ENCODE results near the gene TLN1. TPM values are rescaled to one million over a fixed set of nuclear protein-coding genes. Genes with fewer than 3 reads are reported as not detected.

Gene TLN1
- total RNA-seq, 1 donor from 2014 or later, result 164 TPM

DNA sequence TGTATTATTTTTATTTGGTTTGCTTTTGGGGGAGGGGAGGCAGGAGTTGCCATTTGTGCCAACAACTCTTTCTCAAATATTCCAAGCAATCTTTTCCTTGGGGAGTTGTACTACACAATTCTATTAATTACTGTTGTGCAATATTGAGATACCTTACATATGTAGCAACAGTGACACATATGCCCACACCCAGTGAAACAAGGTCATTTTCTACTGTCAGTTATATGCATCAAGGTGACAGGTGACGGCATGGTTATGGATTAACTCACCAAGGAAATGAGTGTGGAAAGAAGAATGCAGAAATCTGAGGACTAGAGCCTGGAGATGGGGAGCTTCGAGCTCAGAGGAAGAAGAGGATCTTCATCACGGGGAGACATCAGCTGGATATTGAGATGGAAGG is 39.9 kb upstream of the TLN1 start:
- H3K36me3 Mint-ChIP-seq, result no peaks in the 10 kb centered on the region
- no peak overlapping the region for H3K27ac Mint-ChIP-seq
- H3K27me3 Mint-ChIP-seq, result no peaks in the 10 kb centered on the region
- H3K4me3 Mint-ChIP-seq, result no peak overlapping the region
- DNase-seq (ENCODE audit: extremely low spot score, unreplicated experiment), result no peak
- peaks cover 10% of the 10 kb centered on the region for H3K4me1 Mint-ChIP-seq (ENCODE audit: unreplicated experiment)
- no peaks in the 10 kb centered on the region for H3K9me3 Mint-ChIP-seq
- TF ChIP-seq, protein P1, sequence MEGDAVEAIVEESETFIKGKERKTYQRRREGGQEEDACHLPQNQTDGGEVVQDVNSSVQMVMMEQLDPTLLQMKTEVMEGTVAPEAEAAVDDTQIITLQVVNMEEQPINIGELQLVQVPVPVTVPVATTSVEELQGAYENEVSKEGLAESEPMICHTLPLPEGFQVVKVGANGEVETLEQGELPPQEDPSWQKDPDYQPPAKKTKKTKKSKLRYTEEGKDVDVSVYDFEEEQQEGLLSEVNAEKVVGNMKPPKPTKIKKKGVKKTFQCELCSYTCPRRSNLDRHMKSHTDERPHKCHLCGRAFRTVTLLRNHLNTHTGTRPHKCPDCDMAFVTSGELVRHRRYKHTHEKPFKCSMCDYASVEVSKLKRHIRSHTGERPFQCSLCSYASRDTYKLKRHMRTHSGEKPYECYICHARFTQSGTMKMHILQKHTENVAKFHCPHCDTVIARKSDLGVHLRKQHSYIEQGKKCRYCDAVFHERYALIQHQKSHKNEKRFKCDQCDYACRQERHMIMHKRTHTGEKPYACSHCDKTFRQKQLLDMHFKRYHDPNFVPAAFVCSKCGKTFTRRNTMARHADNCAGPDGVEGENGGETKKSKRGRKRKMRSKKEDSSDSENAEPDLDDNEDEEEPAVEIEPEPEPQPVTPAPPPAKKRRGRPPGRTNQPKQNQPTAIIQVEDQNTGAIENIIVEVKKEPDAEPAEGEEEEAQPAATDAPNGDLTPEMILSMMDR (conservative IDR thresholded peaks at IDR 0.05), result no peak

DNA sequence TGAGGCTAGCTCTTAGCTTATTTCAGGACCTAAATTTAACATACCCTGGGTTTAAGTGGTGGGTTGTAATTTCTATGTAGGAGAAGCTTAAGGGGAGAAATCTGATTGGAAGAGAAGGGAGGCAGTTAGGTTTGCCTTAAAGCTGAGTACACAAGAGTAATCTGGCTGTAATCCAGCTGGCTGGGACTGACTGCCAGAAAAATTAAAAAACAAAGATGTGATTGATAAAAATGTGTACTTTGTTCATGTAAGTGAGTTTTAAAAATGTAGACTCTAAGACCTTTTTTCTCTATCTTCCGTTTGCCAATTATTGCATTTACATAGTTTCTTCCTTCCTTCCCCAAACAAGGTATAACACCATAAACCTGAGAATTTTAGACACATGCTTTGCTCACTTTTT is 39.5 kb upstream of the TLN1 start:
- H3K9me3 Mint-ChIP-seq, result no peaks in the 10 kb centered on the region
- TF ChIP-seq, protein P1 (conservative IDR thresholded peaks at IDR 0.05), result no peak
- H3K4me1 Mint-ChIP-seq (ENCODE audit: unreplicated experiment), result peaks cover 10% of the 10 kb centered on the region
- H3K27ac Mint-ChIP-seq, result no peak overlapping the region
- H3K27me3 Mint-ChIP-seq, result no peaks in the 10 kb centered on the region
- H3K4me3 Mint-ChIP-seq, result no peak overlapping the region
- no peak for DNase-seq (ENCODE audit: extremely low spot score, unreplicated experiment)
- no peaks in the 10 kb centered on the region for H3K36me3 Mint-ChIP-seq

DNA sequence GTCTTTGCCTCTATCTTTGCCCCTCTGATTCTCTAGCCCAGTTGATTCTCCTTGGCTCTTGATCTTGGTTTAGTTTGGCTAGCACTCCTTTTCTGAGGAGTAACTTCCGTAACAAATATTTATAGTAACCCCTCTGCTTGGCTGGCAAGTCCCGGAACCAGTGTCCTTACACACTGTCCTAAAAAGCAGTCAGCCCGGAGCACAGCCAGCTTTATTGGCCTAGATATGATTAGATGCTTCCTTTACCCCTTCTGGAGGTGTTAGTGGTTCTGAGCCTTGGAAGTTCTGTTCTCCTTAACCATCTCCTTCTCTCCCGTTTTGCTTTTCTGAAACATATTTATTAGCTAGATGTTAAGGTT is 39.1 kb upstream of the TLN1 start:
- Mint-ChIP-seq H3K4me3 (no peak overlapping the region), H3K4me1 (ENCODE audit: unreplicated experiment) (peaks cover 10% of the 10 kb centered on the region), H3K27me3 (no peaks in the 10 kb centered on the region), H3K36me3 (no peaks in the 10 kb centered on the region), H3K9me3 (no peaks in the 10 kb centered on the region), H3K27ac (no peak overlapping the region)
- no peak for DNase-seq (ENCODE audit: extremely low spot score, unreplicated experiment)
- TF ChIP-seq, protein P1 (conservative IDR thresholded peaks at IDR 0.05), result no peak

DNA sequence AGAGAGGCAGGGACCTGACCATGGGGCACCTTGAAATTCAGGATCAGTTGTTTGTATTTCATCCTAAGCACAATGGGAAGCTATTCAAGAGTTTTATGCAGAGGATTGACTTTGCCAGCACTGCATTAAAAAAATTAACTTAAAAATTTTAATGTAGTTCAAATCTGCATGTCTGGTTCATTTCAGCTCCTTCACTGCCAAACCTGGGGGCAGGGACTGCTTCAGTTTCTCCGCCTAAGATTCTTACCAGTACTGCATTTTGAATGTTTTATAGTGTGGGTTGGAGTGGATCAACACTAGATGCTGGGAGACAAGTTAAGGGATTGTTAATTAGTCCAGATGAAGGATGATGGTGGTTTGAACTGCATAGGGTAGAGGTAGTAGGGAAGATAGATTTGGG is 37.8 kb upstream of the TLN1 start:
- no peaks in the 10 kb centered on the region for H3K27me3 Mint-ChIP-seq
- no peak overlapping the region for H3K4me3 Mint-ChIP-seq
- no peak overlapping the region for H3K27ac Mint-ChIP-seq
- no peaks in the 10 kb centered on the region for H3K4me1 Mint-ChIP-seq (ENCODE audit: unreplicated experiment)
- no peak for DNase-seq (ENCODE audit: extremely low spot score, unreplicated experiment)
- H3K36me3 Mint-ChIP-seq, result no peaks in the 10 kb centered on the region
- H3K9me3 Mint-ChIP-seq, result no peaks in the 10 kb centered on the region
- TF ChIP-seq, protein P1 (conservative IDR thresholded peaks at IDR 0.05), result no peak

DNA sequence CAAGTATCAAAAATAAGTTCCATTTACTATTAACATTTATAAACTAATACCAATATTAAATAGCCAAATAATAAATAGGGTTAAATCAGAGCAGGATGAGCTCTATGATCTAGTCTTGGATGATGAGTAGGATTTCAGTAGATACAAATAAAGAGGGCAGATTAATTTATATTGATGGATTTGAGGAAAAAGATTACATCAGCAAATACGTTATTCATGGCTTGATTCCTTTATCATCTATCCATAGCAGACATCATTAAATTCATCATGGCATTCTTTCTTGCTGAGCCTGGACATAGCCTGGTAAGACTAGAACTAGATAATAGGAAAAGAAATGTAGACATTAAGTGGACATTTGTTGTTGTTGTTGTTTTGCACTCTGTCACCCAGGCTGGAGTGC is 35.5 kb upstream of the TLN1 start:
- H3K4me1 Mint-ChIP-seq (ENCODE audit: unreplicated experiment), result no peaks in the 10 kb centered on the region
- H3K27ac Mint-ChIP-seq, result no peak overlapping the region
- TF ChIP-seq, protein P1 (conservative IDR thresholded peaks at IDR 0.05), result no peak
- no peak overlapping the region for H3K4me3 Mint-ChIP-seq
- DNase-seq (ENCODE audit: extremely low spot score, unreplicated experiment), result no peak
- H3K36me3 Mint-ChIP-seq, result no peaks in the 10 kb centered on the region
- no peaks in the 10 kb centered on the region for H3K27me3 Mint-ChIP-seq
- H3K9me3 Mint-ChIP-seq, result no peaks in the 10 kb centered on the region

DNA sequence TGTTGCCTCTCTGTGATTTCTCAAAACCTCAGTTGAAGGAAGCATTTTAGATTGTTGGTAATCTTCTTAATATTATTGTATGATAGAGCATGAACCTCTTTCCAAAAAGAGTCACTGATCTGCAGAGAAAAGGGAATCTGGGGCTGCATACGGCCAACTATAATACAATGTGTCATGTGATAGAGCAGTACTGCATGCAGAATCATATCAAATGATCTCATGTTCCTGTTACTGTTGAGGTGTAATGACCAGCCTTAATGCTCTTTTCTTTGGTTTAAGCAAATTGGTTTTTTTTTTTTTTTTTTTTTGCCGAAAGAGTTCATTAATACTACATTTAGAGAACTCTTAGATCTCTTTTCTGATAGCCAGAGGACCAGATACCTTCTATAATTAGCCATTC is 35.0 kb upstream of the TLN1 start:
- H3K4me1 Mint-ChIP-seq (ENCODE audit: unreplicated experiment), result no peaks in the 10 kb centered on the region
- H3K9me3 Mint-ChIP-seq, result no peaks in the 10 kb centered on the region
- H3K36me3 Mint-ChIP-seq, result no peaks in the 10 kb centered on the region
- H3K27ac Mint-ChIP-seq, result no peak overlapping the region
- TF ChIP-seq, protein P1 (conservative IDR thresholded peaks at IDR 0.05), result no peak
- H3K27me3 Mint-ChIP-seq, result no peaks in the 10 kb centered on the region
- H3K4me3 Mint-ChIP-seq, result no peak overlapping the region
- no peak for DNase-seq (ENCODE audit: extremely low spot score, unreplicated experiment)
